GM18868 (cell line): ENCODE results near the gene KCNMA1.

Source experiments
- ATAC-seq: cut with Tn5 transposase; IDR thresholded peaks from one replicate; pipeline ENCODE4 v1.9.1; 2021; ENCODE audit warnings: mild to moderate bottlenecking, moderate library complexity; ENCODE audit not compliant: unreplicated experiment

Gene KCNMA1

DNA sequence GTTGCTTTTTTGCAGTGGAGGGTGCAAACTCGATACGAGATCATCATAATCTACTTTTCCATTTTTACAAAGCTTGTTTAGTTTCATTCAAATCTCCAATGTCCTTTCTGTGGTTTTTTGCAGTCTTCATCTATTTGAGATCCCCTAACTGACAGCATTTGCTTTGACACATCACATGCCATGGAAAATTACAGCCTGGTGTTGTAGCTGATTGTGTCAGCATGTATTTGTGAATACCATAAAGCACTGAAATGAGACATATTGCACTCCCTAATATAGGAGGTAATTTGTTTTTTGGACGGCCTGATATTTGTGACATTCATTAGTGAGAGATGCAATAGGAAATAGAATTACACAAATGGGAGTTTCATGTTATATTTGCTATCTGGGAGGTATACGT lies 620.8 kb downstream of the KCNMA1 start:
- no peak for ATAC-seq

- no peak for ATAC-seq
Measured at GRCh38 chr10:77016278-77016815, 621.3 kb downstream of the KCNMA1 start.

DNA sequence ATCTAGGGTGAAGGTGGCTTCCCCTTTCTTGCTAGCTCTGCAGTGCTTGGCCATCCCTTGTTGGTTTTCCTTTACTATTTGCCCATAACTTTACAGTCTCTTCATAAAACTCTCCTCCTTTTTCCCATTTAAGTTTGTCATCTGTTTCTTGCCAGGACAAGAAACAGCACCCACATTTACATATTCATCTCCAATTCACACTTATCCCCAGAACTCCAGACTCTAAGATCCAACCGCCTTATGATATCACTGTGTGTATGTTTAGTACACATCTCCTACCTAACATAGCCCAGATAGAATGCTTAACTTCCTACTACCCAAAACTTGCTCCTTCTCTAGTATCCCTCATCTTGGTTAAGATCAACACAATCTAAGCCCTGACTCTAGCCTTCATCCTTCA lies 622.2 kb downstream of the KCNMA1 start:
- no peak for ATAC-seq

GRCh38 chr10:77012812-77013500 lies 624.7 kb downstream of the KCNMA1 start:
- ATAC-seq, result no peak

DNA sequence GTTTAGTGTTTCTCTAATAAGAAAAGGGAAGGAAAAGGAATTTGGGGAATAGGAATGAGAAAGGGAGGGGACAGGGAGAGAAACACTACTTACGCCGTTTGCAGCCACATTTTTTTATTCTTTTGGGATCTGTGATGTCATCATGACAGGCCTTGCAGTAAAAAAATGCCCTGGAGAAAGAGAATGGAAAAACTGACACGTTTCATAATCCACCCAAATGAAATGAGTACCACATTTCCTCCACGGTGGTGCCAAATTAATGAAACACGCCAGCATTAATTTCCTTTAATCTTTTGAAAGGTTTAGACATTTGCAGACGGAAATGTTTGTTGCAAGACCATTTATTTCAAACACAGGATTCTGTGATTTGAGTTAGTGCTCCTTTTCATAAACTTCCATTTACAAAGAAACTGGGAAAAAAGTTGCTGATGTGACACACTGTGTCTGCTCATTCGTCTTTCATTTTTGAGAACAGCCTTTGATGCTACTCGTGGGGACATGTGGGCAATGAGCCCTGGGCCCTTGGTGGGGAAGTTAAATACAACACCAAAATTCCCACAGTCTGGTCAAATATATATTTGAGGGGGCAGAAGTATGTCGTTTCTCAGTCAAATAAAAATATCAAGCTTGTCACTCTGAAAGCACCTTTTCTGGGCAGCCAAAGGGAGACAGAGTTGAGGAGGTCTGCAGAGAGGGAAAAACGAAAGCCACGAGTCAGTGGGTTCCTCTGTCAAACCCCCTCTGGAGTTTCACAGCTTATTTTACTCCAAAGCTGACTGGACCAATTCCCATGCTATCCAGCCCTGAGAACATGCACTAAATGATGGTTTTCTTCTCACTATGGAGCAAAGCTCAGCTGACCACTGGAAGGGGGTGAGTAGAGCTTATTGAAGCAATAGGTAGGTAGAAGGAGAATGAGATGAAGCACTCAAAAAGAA lies 625.5 kb downstream of the KCNMA1 start:
- no peak for ATAC-seq

DNA sequence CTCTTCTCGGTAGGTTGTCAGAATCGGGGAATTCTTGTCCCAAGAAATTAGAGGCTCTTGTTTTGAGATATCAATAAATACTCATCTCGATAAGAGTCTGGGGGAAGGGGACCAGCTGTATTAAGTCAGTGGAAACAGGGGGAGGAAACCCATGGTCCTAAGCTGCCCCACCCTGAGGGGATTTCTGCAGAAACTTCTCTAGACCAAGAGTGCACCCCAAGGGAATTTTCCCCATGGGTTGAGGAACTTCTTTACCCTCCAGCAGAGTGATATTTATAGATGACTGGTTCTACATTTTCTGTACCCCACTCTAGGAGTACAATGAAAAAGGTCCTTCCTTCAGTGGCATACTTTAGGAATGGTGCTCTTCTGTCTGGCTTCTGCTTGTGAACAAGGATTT lies 627.2 kb downstream of the KCNMA1 start:
- ATAC-seq, result peak; percentile 45

DNA sequence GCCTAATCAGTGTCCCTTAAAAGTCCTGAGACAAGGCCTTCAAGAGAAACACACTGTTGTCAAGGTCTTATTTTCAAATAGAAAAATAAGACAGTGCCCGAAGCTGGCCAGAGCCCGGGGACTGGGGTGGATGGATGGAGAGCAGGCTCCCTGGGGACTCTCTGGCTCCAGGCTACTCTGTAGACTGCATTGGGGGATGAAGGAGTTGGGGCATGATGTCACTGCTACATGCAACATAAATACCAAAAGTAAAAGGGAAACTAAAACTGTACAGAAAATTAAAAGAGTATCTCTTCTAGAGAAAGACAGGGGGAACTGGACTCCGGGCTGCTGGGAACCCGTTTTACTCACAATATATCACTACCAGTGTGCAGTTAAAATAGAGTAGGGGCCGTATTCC lies 629.8 kb downstream of the KCNMA1 start:
- peak; percentile 67 for ATAC-seq

- peak; percentile 37 for ATAC-seq
Measured at GRCh38 chr10:77006836-77007511, 630.6 kb downstream of the KCNMA1 start.

DNA sequence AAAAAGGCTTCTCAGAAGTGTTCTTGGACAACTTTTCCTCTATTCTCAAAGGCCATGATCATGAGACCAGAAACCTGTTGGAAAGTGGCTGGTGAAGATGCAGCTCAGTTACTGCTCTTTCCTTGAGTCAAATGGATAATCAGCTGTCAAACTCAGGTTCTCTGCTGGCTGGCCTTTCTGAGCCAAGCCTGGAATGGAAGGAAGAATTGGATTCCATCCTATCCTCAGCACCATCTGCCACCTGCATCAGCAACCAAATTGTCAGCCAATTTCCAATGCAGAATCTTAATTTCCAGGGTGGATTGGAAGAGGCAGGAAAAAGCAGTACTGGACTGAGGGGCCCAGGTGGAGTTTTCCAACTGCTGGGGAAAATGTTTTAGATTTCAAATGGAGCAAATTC lies 631.7 kb downstream of the KCNMA1 start:
- ATAC-seq, result no peak

GRCh38 chr10:77004917-77005564 lies 632.6 kb downstream of the KCNMA1 start:
- peak; percentile 32 for ATAC-seq

- ATAC-seq, result no peak
Measured at GRCh38 chr10:77002872-77003271, 634.7 kb downstream of the KCNMA1 start.

- ATAC-seq, result no peak
Measured at GRCh38 chr10:77001206-77001605, 636.4 kb downstream of the KCNMA1 start.

DNA sequence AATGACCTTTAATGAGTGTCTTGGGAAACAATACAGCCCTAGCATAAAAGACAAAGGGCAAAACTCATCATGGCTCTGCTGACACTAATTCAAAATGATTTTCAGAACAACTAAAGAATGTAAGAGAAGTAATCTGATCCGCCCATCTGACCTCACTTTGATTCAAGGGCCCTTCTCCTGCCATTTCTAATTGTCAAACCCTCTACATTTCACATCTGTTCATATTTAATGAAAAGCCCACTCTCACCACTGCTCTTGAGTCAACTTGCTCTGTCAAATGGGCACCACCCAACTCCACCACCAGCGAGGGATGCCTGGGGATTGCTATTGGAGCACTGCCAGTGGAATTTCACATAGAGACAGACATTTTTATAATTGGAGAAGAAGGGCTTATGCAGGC lies 639.2 kb downstream of the KCNMA1 start:
- no peak for ATAC-seq

GRCh38 chr10:76997631-76998030 lies 640.0 kb downstream of the KCNMA1 start:
- no peak for ATAC-seq

DNA sequence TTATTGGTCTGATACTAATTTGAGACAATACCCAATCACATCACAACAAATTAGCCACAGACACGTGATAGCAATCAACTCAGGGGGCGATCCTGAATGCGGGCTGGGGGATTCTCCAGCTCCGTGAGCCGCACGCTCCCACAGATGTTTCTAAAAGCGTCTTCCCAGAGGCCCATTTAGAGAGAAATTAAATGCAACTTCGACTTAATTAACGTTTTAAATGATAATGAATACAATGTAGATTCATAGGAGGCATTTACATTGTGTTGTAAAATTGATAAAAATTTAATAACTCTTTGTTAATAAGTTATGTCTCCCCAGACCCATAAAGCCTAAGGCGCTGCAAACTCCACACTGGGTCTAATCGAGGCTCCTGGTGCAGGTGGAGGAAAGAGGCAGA lies 642.6 kb downstream of the KCNMA1 start:
- no peak for ATAC-seq

- ATAC-seq, result no peak
Measured at GRCh38 chr10:76993213-76993612, 644.4 kb downstream of the KCNMA1 start.

DNA sequence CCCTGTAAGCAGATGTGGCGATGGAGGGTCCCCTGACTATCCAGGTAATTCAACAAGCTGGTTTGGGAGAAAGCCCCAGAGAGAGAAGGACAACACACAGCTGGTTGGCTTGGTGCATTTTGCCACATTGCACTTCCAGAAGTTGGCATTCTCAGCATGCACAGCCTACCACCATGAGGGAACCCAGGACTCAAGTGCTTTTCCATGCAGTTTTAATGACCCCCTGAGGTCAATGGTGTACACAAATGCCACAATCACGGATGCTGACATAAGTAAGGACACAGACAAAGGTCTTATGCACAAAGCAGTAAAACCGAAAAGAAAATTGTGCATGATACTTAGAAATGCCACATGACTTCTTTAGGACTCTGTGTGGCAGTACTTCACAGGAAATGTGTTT lies 645.1 kb downstream of the KCNMA1 start:
- no peak for ATAC-seq

GRCh38 chr10:76991621-76992020 lies 646.0 kb downstream of the KCNMA1 start:
- no peak for ATAC-seq

DNA sequence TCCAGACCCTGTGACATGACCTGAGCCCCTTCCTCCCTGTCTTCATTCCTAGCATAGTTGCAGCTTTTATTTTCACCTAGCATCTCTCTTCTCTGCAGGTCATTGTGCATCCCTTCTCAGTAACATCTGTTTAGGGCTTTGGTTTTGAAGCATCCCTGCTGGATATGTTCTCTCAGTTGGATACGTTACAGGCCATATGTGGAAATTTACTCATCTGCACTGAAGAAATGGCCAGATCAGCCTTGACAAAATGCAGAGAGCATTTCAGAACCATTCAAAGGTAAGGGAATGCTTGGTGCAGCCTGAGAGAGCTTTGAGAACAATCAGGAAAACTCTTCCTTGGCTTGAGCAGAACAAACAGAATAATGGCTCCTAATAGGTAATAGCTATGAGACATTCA lies 647.0 kb downstream of the KCNMA1 start:
- ATAC-seq, result no peak

DNA sequence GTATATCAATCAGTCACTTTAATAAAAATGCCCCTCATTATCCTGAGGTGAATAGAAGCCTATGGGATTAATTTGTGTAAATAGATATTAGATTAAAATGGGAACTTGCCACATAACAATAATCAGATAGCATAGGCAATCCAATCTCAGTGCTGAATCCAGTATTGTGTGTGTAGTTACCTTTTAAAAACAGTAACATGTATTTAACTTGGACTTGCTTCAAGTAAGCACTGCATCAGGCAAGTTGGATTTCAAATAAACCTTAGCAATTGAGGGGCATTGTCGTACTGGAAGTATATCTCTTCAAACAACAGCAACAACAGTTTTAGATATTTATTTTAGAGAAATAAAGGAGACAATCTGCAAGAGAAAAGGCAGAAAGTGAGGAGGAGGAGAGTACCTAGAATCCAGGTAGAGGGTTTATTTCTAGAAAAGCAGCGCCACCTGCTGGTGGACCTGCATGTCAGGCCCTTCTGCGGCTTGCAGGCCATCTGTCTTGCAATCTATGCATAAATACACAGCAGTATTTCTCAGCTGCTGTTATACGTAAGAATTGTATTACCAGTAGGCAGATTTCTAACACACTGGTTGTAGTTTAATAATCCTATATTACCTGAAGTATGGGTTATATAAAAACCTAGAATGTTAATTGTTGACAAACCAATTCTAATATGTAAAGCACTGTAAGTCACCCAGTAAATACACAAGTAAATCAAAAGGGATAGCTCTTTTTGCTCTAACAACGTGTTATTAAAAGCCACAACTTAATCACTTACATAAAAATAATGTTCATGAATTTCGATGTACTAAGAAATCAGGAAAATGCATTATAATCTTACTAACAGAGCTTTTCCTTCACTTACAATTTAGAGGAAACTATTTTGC lies 652.8 kb downstream of the KCNMA1 start:
- ATAC-seq, result peak; percentile 97
